ENCODE results near the gene ANKRD13B. TPM values are rescaled to one million over a fixed set of nuclear protein-coding genes. Genes with fewer than 3 reads are reported as not detected.
A peak's percentile ranks its signal among the peaks of the same experiment; 100 is the strongest.

Gene ANKRD13B
- total RNA-seq, 1 experiment from 2014 or later = 31.4 TPM

DNA sequence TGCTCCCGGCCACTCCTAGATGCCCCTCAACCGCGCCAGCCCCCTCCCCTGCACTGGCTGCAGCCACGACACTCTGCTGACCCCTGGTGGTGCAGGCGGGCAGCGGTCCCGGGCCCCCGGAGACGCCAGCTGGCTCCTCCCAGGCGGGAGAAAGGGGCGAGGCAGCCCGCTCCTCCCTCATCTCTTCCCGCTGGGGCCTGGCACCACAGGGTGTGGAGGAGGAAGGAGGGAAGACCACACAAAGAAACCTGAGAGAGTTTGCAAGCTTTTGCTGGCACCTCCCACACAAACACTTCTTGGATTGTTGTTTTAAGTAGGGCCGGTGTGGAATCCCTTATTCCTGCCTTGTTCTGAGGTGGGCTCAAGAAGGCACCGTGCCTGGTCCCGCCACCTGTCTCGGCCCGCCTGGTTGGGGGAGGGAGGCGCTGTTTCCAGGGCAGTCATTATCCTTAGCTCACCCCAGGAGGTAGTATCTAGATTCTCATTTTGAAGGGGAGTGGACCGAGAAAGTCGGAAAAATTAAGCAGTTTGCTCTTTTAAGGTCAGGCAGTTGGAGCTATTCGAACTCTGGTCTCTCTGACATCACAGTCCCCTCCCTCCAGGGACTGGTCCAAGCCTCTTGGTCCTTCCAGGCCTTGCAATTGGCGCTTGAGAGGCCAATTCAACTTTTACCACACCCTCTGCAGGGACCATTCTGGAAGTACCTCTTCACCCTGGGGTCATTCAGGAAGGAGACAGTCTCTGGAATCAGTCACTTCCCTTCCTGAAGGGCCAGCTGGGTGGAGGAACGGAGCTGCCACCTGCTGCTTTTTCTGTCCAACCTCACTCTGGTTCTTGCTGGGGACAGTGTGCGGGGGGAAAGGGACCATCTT, 959 bp upstream of the ANKRD13B start:
- no TSS peak for BruUV-seq (replicated peaks)
- intact Hi-C loops (cut with micrococcal nuclease; ENCODE audit: unreplicated experiment) = no loop called here

DNA sequence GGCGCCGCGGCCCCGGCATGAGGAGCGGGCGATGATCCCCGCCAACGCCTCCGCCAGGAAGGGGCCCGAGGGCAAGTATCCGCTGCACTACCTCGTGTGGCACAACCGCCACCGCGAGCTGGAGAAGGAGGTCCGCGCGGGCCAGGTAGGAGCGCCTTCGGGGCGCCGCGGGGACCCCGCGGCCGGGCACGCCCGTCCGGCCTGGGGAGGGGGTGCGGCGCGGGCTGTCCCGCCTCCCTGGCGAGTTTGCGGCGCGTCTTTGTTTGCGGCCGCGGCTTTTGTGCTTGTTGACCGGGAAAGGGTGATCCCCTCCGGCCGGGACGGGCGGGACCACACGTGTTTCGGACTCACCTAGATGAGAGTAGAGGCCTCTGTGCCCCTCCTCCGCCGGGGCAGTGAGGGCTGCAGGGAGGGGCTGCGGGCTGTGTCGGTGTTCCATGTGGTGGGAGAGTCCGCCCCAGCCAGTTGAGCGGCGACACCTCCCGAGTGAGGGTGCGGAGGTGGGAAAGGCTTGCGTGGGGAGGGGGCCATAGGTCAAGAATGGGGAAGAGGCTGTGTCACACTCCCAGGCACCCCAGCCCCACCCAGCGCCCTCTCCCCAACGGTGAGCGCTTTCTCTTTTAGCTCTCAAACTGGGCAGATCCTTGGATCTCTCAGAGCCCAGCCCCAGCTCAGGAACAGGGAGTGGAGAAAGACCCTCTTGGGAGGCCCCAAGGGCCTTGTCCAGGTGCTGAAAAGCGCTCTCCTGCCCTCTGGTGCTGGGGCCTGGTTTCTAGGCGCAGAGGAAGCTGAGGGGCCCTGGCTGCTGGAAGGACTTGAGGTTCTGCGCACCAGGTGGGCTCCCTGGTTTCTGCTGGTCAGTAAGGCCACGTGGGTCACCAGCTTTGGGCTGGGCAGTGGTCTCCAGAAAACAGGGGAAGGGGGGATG, 923 bp downstream of the ANKRD13B start:
- ChIA-PET CTCF (interaction anchor here (0.8 to 3.0 kb wide), 2 partner anchors 23 to 24 kb away, joined by 4 to 15 read pairs; no protein-coding TSS in a partner anchor), POLR2A (no interaction called here)
- BruUV-seq (replicated peaks) = no TSS peak
- intact Hi-C loops (cut with micrococcal nuclease; ENCODE audit: unreplicated experiment) (no loop called here), in situ Hi-C loops (cut with HindIII; ENCODE audit: low pct_unique_long_range_greater_than_20kb, low sequenced_read_pairs) (no loop called here)
- TF ChIP-seq TCF7L2 (IDR thresholded peaks at IDR 0.05; ENCODE audit: low read depth, low read length) = no peak
- TF ChIP-seq, protein P1, sequence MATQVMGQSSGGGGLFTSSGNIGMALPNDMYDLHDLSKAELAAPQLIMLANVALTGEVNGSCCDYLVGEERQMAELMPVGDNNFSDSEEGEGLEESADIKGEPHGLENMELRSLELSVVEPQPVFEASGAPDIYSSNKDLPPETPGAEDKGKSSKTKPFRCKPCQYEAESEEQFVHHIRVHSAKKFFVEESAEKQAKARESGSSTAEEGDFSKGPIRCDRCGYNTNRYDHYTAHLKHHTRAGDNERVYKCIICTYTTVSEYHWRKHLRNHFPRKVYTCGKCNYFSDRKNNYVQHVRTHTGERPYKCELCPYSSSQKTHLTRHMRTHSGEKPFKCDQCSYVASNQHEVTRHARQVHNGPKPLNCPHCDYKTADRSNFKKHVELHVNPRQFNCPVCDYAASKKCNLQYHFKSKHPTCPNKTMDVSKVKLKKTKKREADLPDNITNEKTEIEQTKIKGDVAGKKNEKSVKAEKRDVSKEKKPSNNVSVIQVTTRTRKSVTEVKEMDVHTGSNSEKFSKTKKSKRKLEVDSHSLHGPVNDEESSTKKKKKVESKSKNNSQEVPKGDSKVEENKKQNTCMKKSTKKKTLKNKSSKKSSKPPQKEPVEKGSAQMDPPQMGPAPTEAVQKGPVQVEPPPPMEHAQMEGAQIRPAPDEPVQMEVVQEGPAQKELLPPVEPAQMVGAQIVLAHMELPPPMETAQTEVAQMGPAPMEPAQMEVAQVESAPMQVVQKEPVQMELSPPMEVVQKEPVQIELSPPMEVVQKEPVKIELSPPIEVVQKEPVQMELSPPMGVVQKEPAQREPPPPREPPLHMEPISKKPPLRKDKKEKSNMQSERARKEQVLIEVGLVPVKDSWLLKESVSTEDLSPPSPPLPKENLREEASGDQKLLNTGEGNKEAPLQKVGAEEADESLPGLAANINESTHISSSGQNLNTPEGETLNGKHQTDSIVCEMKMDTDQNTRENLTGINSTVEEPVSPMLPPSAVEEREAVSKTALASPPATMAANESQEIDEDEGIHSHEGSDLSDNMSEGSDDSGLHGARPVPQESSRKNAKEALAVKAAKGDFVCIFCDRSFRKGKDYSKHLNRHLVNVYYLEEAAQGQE (IDR thresholded peaks at IDR 0.05; ENCODE audit: insufficient read depth in 1 of 2, low read depth in 2 of 2, low read length in 1 of 2) = peak; percentile 97 to 99
- TF ChIP-seq POLR2AphosphoS5 (IDR thresholded peaks at IDR 0.05; ENCODE audit: low read depth, low read length) = no peak
- peak; percentile 99 for TF ChIP-seq SIN3A (IDR thresholded peaks at IDR 0.05; ENCODE audit: borderline replicate concordance, insufficient read depth, low read depth, low read length)
- TF ChIP-seq, protein P2, sequence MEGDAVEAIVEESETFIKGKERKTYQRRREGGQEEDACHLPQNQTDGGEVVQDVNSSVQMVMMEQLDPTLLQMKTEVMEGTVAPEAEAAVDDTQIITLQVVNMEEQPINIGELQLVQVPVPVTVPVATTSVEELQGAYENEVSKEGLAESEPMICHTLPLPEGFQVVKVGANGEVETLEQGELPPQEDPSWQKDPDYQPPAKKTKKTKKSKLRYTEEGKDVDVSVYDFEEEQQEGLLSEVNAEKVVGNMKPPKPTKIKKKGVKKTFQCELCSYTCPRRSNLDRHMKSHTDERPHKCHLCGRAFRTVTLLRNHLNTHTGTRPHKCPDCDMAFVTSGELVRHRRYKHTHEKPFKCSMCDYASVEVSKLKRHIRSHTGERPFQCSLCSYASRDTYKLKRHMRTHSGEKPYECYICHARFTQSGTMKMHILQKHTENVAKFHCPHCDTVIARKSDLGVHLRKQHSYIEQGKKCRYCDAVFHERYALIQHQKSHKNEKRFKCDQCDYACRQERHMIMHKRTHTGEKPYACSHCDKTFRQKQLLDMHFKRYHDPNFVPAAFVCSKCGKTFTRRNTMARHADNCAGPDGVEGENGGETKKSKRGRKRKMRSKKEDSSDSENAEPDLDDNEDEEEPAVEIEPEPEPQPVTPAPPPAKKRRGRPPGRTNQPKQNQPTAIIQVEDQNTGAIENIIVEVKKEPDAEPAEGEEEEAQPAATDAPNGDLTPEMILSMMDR (IDR thresholded peaks at IDR 0.05) = no peak; the same call in 1 of the 2 replicates
- Histone ChIP-seq H3K4me3 (ENCODE audit: low read depth in 2 of 2, low read length in 2 of 2) (peak overlapping the region; percentile 71 to 72), H3K4me1 (ENCODE audit: control insufficient read depth, insufficient read depth, low read length) (peaks cover 69% of the 10 kb centered on the region), H3K27ac (ENCODE audit: low read length) (peak overlapping the region; percentile 52), H3K36me3 (ENCODE audit: control insufficient read depth, insufficient read depth, low read length) (peaks cover 3% of the 10 kb centered on the region; the same call in 1 of the 2 replicates), H3K27me3 (ENCODE audit: control insufficient read depth, insufficient read depth, low read length) (no peaks in the 10 kb centered on the region), H3K9me3 (ENCODE audit: control insufficient read depth, insufficient read depth, low read depth, low read length) (no peaks in the 10 kb centered on the region)
- DNase-seq (ENCODE audit: low read depth, low spot score) (no peak), ATAC-seq (no peak)

More for the DNA sequence above, 959 bp upstream of the ANKRD13B start:
- ChIA-PET POLR2A (interaction anchor here (0.6 to 1.6 kb wide), 5 partner anchors 10 to 194 kb away, joined by 3 to 15 read pairs (median 3); partner anchors contain the start of gene ABHD15), CTCF (interaction anchor here (0.5 to 3.0 kb wide), 9 partner anchors 11 to 414 kb away, joined by 3 to 17 read pairs (median 4); partner anchors contain the start of gene CORO6)
- no peak for DNase-seq (ENCODE audit: low read depth, low spot score)
- Histone ChIP-seq H3K27ac (ENCODE audit: low read length) (peak overlapping the region; percentile 96), H3K9me3 (ENCODE audit: control insufficient read depth, insufficient read depth, low read depth, low read length) (no peaks in the 10 kb centered on the region), H3K27me3 (ENCODE audit: control insufficient read depth, insufficient read depth, low read length) (no peaks in the 10 kb centered on the region), H3K4me3 (ENCODE audit: low read depth in 2 of 2, low read length in 2 of 2) (peak overlapping the region; percentile 43 to 58), H3K36me3 (ENCODE audit: control insufficient read depth, insufficient read depth, low read length) (peaks cover 5% of the 10 kb centered on the region; the same call in 1 of the 2 replicates), H3K4me1 (ENCODE audit: control insufficient read depth, insufficient read depth, low read length) (peaks cover 72% of the 10 kb centered on the region)
- in situ Hi-C loops (cut with HindIII; ENCODE audit: low pct_unique_long_range_greater_than_20kb, low sequenced_read_pairs) = no loop called here
- TF ChIP-seq, protein P2 (IDR thresholded peaks at IDR 0.05) = peak; percentile 99
- TF ChIP-seq POLR2AphosphoS5 (IDR thresholded peaks at IDR 0.05; ENCODE audit: low read depth, low read length) (no peak; the same call in 1 of the 2 replicates), TCF7L2 (IDR thresholded peaks at IDR 0.05; ENCODE audit: low read depth, low read length) (no peak), SIN3A (IDR thresholded peaks at IDR 0.05; ENCODE audit: borderline replicate concordance, insufficient read depth, low read depth, low read length) (0 out of 2 replicates have a peak, but pooled peaks have one; percentile 69)
- TF ChIP-seq, protein P1 (IDR thresholded peaks at IDR 0.05; ENCODE audit: insufficient read depth in 1 of 2, low read depth in 2 of 2, low read length in 1 of 2) = peak in 1 of 2 experiments; percentile 73; a peak in 1 of 4 replicates
- ATAC-seq = peak; percentile 75
